Caco-2 (cell line): ENCODE data around the gene ABI2. TPM values are rescaled to one million over a fixed set of nuclear protein-coding genes. Genes with fewer than 3 reads are reported as not detected.

ENCODE experiments used
- BruUV-seq: library from RNA; stranded (reverse); fragments of 400-500 nt; replicated peaks from 2 replicates; lab custom pipeline; 2021; lab: Mats Ljungman, UMichigan
- CTCF ChIA-PET: fragments of 300-600 bp; sonication (Branson Sonifier 250); formaldehyde crosslinking; loops from one replicate; lab custom pipeline; 2022; ENCODE audit warnings: antibody characterized with exemption; lab: Charles Lee
- POLR2A ChIA-PET: fragments of 300-600 bp; sonication (Branson Sonifier 250); formaldehyde crosslinking; loops from one replicate; lab custom pipeline; 2022; ENCODE audit warnings: antibody characterized with exemption; lab: Charles Lee
- DNase-seq, 2 experiments: peaks; one replicate each; pipeline versions ENCODE4 v3.0.0 to v3.0.0-alpha.2; 2020 to 2022
- H3K27me3 ChIP-seq: replicated peaks from 2 replicates; pipeline ENCODE4 v1.6.0; 2011; ENCODE audit warnings: low read length; ENCODE audit not compliant: control insufficient read depth, insufficient read depth
- H3K36me3 ChIP-seq: 2 replicates; pipeline ENCODE4 v1.5.1; 2011; ENCODE audit warnings: low read length; ENCODE audit not compliant: control insufficient read depth, insufficient read depth
- H3K4me1 ChIP-seq: fragments of 250-450 bp; sonication (Bioruptor Pico); 2 replicates; pipeline ENCODE4 v1.5.1; 2020; ENCODE audit warnings: mild to moderate bottlenecking
- H3K4me3 ChIP-seq: 2 replicates; pipeline ENCODE4 v1.5.1; 2011; ENCODE audit warnings: low read depth, mild to moderate bottlenecking, control low read depth, low read length
- H3K9me3 ChIP-seq: fragments of 250-450 bp; sonication (Bioruptor Pico); 2 replicates; pipeline ENCODE4 v1.5.1; 2020; ENCODE audit warnings: mild to moderate bottlenecking, moderate library complexity
- H3K27ac Mint-ChIP-seq: one replicate; pipeline ENCODE4 v1.8.0; 2022; ENCODE audit warnings: mixed read lengths; ENCODE audit not compliant: unreplicated experiment
- H3K27me3 Mint-ChIP-seq: one replicate; pipeline ENCODE4 v1.8.0; 2022; ENCODE audit warnings: mixed read lengths; ENCODE audit not compliant: insufficient read depth, unreplicated experiment
- H3K36me3 Mint-ChIP-seq: one replicate; pipeline ENCODE4 v1.8.0; 2022; ENCODE audit warnings: mild to moderate bottlenecking, mixed read lengths; ENCODE audit not compliant: insufficient read depth, unreplicated experiment
- H3K4me1 Mint-ChIP-seq: one replicate; pipeline ENCODE4 v1.8.0; 2022; ENCODE audit warnings: low read depth, mixed read lengths; ENCODE audit not compliant: unreplicated experiment
- H3K4me3 Mint-ChIP-seq: one replicate; pipeline ENCODE4 v1.8.0; 2022; ENCODE audit warnings: mild to moderate bottlenecking, moderate library complexity, mixed read lengths; ENCODE audit not compliant: unreplicated experiment
- H3K9me3 Mint-ChIP-seq: one replicate; pipeline ENCODE4 v1.8.0; 2022; ENCODE audit warnings: mixed read lengths; ENCODE audit not compliant: unreplicated experiment
- CTCF ChIP-seq, 2 experiments: fragments of 200-600 bp in 1 of 2; IDR thresholded peaks; 1 replicate in 1 of 2; 2 replicates in 1 of 2; pipeline versions ENCODE4 v1.5.1 to v1.8.0; 2011 to 2022; ENCODE audit warnings: antibody characterized with exemption in 1 of 2, control low read depth in 1 of 2, inconsistent platforms in 1 of 2, low read depth in 1 of 2, low read length in 1 of 2, mild to moderate bottlenecking in 1 of 2, moderate library complexity in 1 of 2; ENCODE audit not compliant: insufficient read depth in 1 of 2, severe bottlenecking in 1 of 2, unreplicated experiment in 1 of 2
- intact Hi-C: fragments of 100-400 bp; cut with micrococcal nuclease; formaldehyde crosslinking; loops from one replicate; pipeline ENCODE4 v1.10.0; 2022; ENCODE audit not compliant: unreplicated experiment
- total RNA-seq: library from RNA; stranded (reverse); gene quantifications from 2 replicates; pipeline ENCODE4 v1.2.3, GENCODE V29; 2022

The ABI2 gene
- total RNA-seq, 1 experiment from 2014 or later: 60.0 TPM

GRCh38 chr2:203463266-203463678 is 135.1 kb downstream of the ABI2 start:
- H3K9me3 ChIP-seq: no peaks in the 10 kb centered on the region
- H3K36me3 ChIP-seq: peaks cover 2% of the 10 kb centered on the region; the same call in 1 of the 2 replicates
- BruUV-seq: no TSS peak
- no peaks in the 10 kb centered on the region for H3K4me1 ChIP-seq
- no peaks in the 10 kb centered on the region for H3K27me3 ChIP-seq
- ChIA-PET CTCF (interaction anchor here (0.7 kb wide), 1 partner anchor 89 kb away, joined by 3 read pairs; no protein-coding TSS in a partner anchor), POLR2A (no interaction called here)
- intact Hi-C loops: no loop called here
- DNase-seq: no peak
- Mint-ChIP-seq H3K9me3 (no peaks in the 10 kb centered on the region), H3K4me3 (no peak overlapping the region), H3K4me1 (peaks cover 3% of the 10 kb centered on the region), H3K36me3 (peaks cover 66% of the 10 kb centered on the region), H3K27ac (no peak overlapping the region), H3K27me3 (no peaks in the 10 kb centered on the region)
- no peak overlapping the region for H3K4me3 ChIP-seq
- no peak for TF ChIP-seq CTCF (IDR thresholded peaks at IDR 0.05; ENCODE audit: insufficient read depth in 1 of 2, low read depth in 1 of 2, low read length in 1 of 2, severe bottlenecking in 1 of 2, unreplicated experiment in 1 of 2)

GRCh38 chr2:203469546-203469945 is 141.4 kb downstream of the ABI2 start:
- no peak overlapping the region for H3K4me3 ChIP-seq
- no peaks in the 10 kb centered on the region for H3K9me3 ChIP-seq
- Mint-ChIP-seq H3K27ac (no peak overlapping the region), H3K4me1 (peaks cover 15% of the 10 kb centered on the region), H3K9me3 (no peaks in the 10 kb centered on the region), H3K4me3 (no peak overlapping the region), H3K36me3 (peaks cover 42% of the 10 kb centered on the region), H3K27me3 (no peaks in the 10 kb centered on the region)
- H3K27me3 ChIP-seq: no peaks in the 10 kb centered on the region
- TF ChIP-seq CTCF (IDR thresholded peaks at IDR 0.05; ENCODE audit: insufficient read depth in 1 of 2, low read depth in 1 of 2, low read length in 1 of 2, severe bottlenecking in 1 of 2, unreplicated experiment in 1 of 2): no peak
- no TSS peak for BruUV-seq
- H3K4me1 ChIP-seq: no peaks in the 10 kb centered on the region
- H3K36me3 ChIP-seq: peaks cover 2% of the 10 kb centered on the region; the same call in 1 of the 2 replicates
- intact Hi-C loops: no loop called here
- DNase-seq: no peak
- ChIA-PET CTCF (interaction anchor here (1.4 kb wide), 1 partner anchor 345 kb away, joined by 4 read pairs; no protein-coding TSS in a partner anchor), POLR2A (no interaction called here)

- ChIA-PET POLR2A (no interaction called here), CTCF (no interaction called here)
- Mint-ChIP-seq H3K4me3 (no peak overlapping the region), H3K27me3 (no peaks in the 10 kb centered on the region), H3K4me1 (peaks cover 15% of the 10 kb centered on the region), H3K27ac (no peak overlapping the region), H3K36me3 (peaks cover 43% of the 10 kb centered on the region), H3K9me3 (no peaks in the 10 kb centered on the region)
- no peak overlapping the region for H3K4me3 ChIP-seq
- no peaks in the 10 kb centered on the region for H3K27me3 ChIP-seq
- H3K36me3 ChIP-seq: peaks cover 2% of the 10 kb centered on the region; the same call in 1 of the 2 replicates
- H3K9me3 ChIP-seq: no peaks in the 10 kb centered on the region
- TF ChIP-seq CTCF (IDR thresholded peaks at IDR 0.05; ENCODE audit: insufficient read depth in 1 of 2, low read depth in 1 of 2, low read length in 1 of 2, severe bottlenecking in 1 of 2, unreplicated experiment in 1 of 2): no peak
- BruUV-seq: no TSS peak
- no peak for DNase-seq
- intact Hi-C loops: no loop called here
- no peaks in the 10 kb centered on the region for H3K4me1 ChIP-seq
These were observed 142.2 kb downstream of the ABI2 start for GRCh38 chr2:203470371-203470770.
